GM12878 (cell line): ENCODE measurements around the gene ST7. TPM values are rescaled to one million over a fixed set of nuclear protein-coding genes. Genes with fewer than 3 reads are reported as not detected.

Experiments
- ATAC-seq: fragments of 200-7000 bp; cut with Tn5 transposase; 3 replicates; pipeline ENCODE4 v1.9.1; 2020; ENCODE audit warnings: mild to moderate bottlenecking, moderate library complexity
- BruUV-seq: library from RNA; stranded (reverse); fragments of 400-500 nt; replicated peaks from 2 replicates; lab custom pipeline; 2021; lab: Mats Ljungman, UMichigan
- CTCF ChIA-PET: fragments of 300-600 bp; sonication (Branson Sonifier 250); formaldehyde crosslinking; extraction: SDS; loops from one replicate; lab custom pipeline; 2021; ENCODE audit warnings: inconsistent platforms; lab: Yijun Ruan, JAX
- POLR2A ChIA-PET: fragments of 350-600 bp; formaldehyde crosslinking; extraction: SDS; loops from one replicate; lab custom pipeline; 2021; ENCODE audit warnings: inconsistent platforms; lab: Charles Lee
- RAD21 ChIA-PET: fragments of 300-600 bp; sonication (Branson Sonifier 250); formaldehyde crosslinking; loops from one replicate; lab custom pipeline; 2023; ENCODE audit warnings: antibody characterized with exemption; ENCODE audit not compliant: unreplicated experiment; lab: Charles Lee
- SMC1A ChIA-PET: fragments of 300-600 bp; sonication (Branson Sonifier 250); formaldehyde crosslinking; loops from one replicate; lab custom pipeline; 2023; ENCODE audit not compliant: unreplicated experiment, uncharacterized antibody; lab: Charles Lee
- DNase-seq: peaks from one replicate; pipeline ENCODE4 v3.0.0-alpha.2; 2011; ENCODE audit warnings: low read depth, low spot score
- FAIRE-seq: peaks from 3 replicates; lab custom pipeline; 2011; peaks lifted over from hg19 to GRCh38; lab: Jason Lieb, UNC
- H2AFZ ChIP-seq: 2 replicates; pipeline ENCODE4 v1.6.0; 2011; ENCODE audit warnings: low read depth, low read length, control low read depth; ENCODE audit not compliant: control insufficient read depth
- H3K27ac ChIP-seq: 2 replicates; pipeline ENCODE4 v1.5.1; 2011; ENCODE audit warnings: control low read depth; ENCODE audit not compliant: control insufficient read depth, insufficient read depth
- H3K27me3 ChIP-seq, 2 experiments: replicated peaks in 1 of 2; 2 replicates each; pipeline versions ENCODE4 v1.6.0 to v1.6.1; 2011; ENCODE audit warnings: low read length in 1 of 2; ENCODE audit not compliant: control insufficient read depth in 2 of 2, insufficient read depth in 2 of 2
- H3K36me3 ChIP-seq, 2 experiments: 2 replicates each; pipeline ENCODE4 v1.5.1; 2011; ENCODE audit warnings: low read length in 1 of 2; ENCODE audit not compliant: control insufficient read depth in 2 of 2, insufficient read depth in 2 of 2
- H3K4me1 ChIP-seq: 2 replicates; pipeline ENCODE4 v1.6.1; 2011; ENCODE audit warnings: mild to moderate bottlenecking, low read length, moderate library complexity, mixed read lengths; ENCODE audit not compliant: control insufficient read depth, insufficient read depth
- H3K4me2 ChIP-seq: 2 replicates; pipeline ENCODE4 v1.6.0; 2011; ENCODE audit warnings: control low read depth; ENCODE audit not compliant: control insufficient read depth, insufficient read depth
- H3K4me3 ChIP-seq: fragments of 200-600 bp; sonication (generic); 2 replicates; pipeline ENCODE4 v1.5.1; 2016
- H3K79me2 ChIP-seq: 2 replicates; pipeline ENCODE4 v1.6.0; 2011; ENCODE audit warnings: low read length; ENCODE audit not compliant: control insufficient read depth, insufficient read depth
- H3K9ac ChIP-seq: 2 replicates; pipeline ENCODE4 v1.8.0; 2011; ENCODE audit warnings: low read length, control low read depth, mixed read lengths; ENCODE audit not compliant: control insufficient read depth, insufficient read depth
- H3K9me3 ChIP-seq: replicated peaks from 3 replicates; pipeline ENCODE4 v1.5.1; 2011; ENCODE audit warnings: mild to moderate bottlenecking, low read length; ENCODE audit not compliant: control insufficient read depth, insufficient read depth
- H4K20me1 ChIP-seq: 2 replicates; pipeline ENCODE4 v1.6.0; 2011; ENCODE audit not compliant: control insufficient read depth, insufficient read depth
- BHLHE40 ChIP-seq, 2 experiments: fragments of 450-650 bp in 1 of 2; IDR thresholded peaks; 2 replicates each; pipeline ENCODE4 v1.6.1; 2011 to 2017; ENCODE audit warnings: low read depth in 2 of 2, borderline replicate concordance in 1 of 2, improper control_type of control experiment in 1 of 2, low read length in 1 of 2, mild to moderate bottlenecking in 1 of 2
- ESRRA ChIP-seq: IDR thresholded peaks from 2 replicates; pipeline ENCODE4 v1.6.1; 2012; ENCODE audit warnings: mild to moderate bottlenecking, low read length, improper control_type of control experiment
- HCFC1 ChIP-seq: fragments of 150-350 bp; IDR thresholded peaks from 2 replicates; pipeline ENCODE4 v1.6.1; 2014; ENCODE audit warnings: low read length
- HDGF ChIP-seq: fragments of 450-650 bp; IDR thresholded peaks from 2 replicates; pipeline ENCODE4 v1.6.1; 2016; ENCODE audit warnings: antibody characterized with exemption
- IKZF1 ChIP-seq: fragments of 450-650 bp; conservative IDR thresholded peaks from 2 replicates; pipeline ENCODE4 v1.6.1; 2017; ENCODE audit warnings: antibody characterized with exemption, mild to moderate bottlenecking
- KDM1A ChIP-seq: fragments of 200-600 bp; sonication (generic); IDR thresholded peaks from 2 replicates; pipeline ENCODE4 v1.6.1; 2016; ENCODE audit warnings: borderline replicate concordance
- PAX5 ChIP-seq: IDR thresholded peaks from 2 replicates; pipeline ENCODE4 v1.6.1; 2011; ENCODE audit warnings: low read depth, low read length, borderline replicate concordance
- POU2F2 ChIP-seq: IDR thresholded peaks from 3 replicates; pipeline ENCODE4 v1.6.1; 2011; ENCODE audit warnings: low read depth, mild to moderate bottlenecking, low read length, borderline replicate concordance
- RUNX3 ChIP-seq: IDR thresholded peaks from 2 replicates; pipeline ENCODE4 v1.6.1; 2012; ENCODE audit warnings: low read length, inconsistent platforms
- SUZ12 ChIP-seq: fragments of 200-600 bp; sonication (generic); IDR thresholded peaks from one replicate; pipeline ENCODE4 v1.6.1; 2018; ENCODE audit warnings: antibody characterized with exemption, mild to moderate bottlenecking; ENCODE audit not compliant: unreplicated experiment
- TCF3 ChIP-seq: IDR thresholded peaks from 2 replicates; pipeline ENCODE4 v1.6.1; 2012; ENCODE audit warnings: low read depth, mild to moderate bottlenecking, low read length, borderline replicate concordance; ENCODE audit not compliant: insufficient read depth
- ZZZ3 ChIP-seq: IDR thresholded peaks from 2 replicates; pipeline ENCODE4 v1.6.1; 2011; ENCODE audit warnings: low read depth; ENCODE audit not compliant: control insufficient read depth, insufficient read length
- WGBS: methylation state at CpG from one replicate; pipeline ENCODE4 v1.1.6; 2016; ENCODE audit warnings: low lambda C conversion rate; ENCODE audit not compliant: insufficient replicate concordance, insufficient coverage; ENCODE audit errors: missing lambda C conversion rate; 5-methylcytosine and 5-hydroxymethylcytosine counted together
- in situ Hi-C: fragments of 300-500 bp; cut with MboI; formaldehyde crosslinking; loops from 9 replicates; pipeline ENCODE4 v1.14.3; 2018; ENCODE audit warnings: mixed read lengths
- intact Hi-C: fragments of 100-400 bp; cut with micrococcal nuclease; formaldehyde crosslinking; loops from one replicate; pipeline ENCODE4 v1.14.2; 2022; ENCODE audit not compliant: unreplicated experiment
- polyA plus RNA-seq, 11 experiments: library from polyadenylated mRNA; depleted of rRNA in 4 of 11; unstranded in 6 of 11; stranded (reverse) in 5 of 11; fragments of >200 nt; fragmentation: Nextera tagmentation in 4 of 11; fragmentation: Illumina TruSeq in 1 of 11; extraction: Ambion mirVana in 4 of 11; extraction: Trizol in 1 of 11; gene quantifications; 1 replicate in 1 of 11; 2 replicates in 10 of 11; pipeline versions ENCODE4 v1.2.1 to v1.2.3, GENCODE V29; 2011 to 2016; ENCODE audit warnings: inconsistent platforms in 2 of 11, missing spikeins in 2 of 11, low read depth in 1 of 11
- total RNA-seq, 4 experiments: library from RNA; depleted of rRNA in 3 of 4; stranded (reverse); fragments of >200 nt in 3 of 4; fragmentation: Illumina TruSeq in 1 of 4; extraction: Trizol in 1 of 4; gene quantifications; 2 replicates each; pipeline versions ENCODE4 v1.2.1 to v1.2.3, GENCODE V29; 2013 to 2021
- TF ChIP-seq, protein P1 (sequence below): fragments of 450-650 bp; formaldehyde crosslinking; IDR thresholded peaks from 2 replicates; pipeline ENCODE4 v1.4.0; 2022; ENCODE audit warnings: mild to moderate bottlenecking, moderate library complexity
- TF ChIP-seq, protein P2 (sequence below): fragments of 450-650 bp; IDR thresholded peaks from 2 replicates; pipeline ENCODE4 v1.6.1; 2017; ENCODE audit warnings: mild to moderate bottlenecking
- TF ChIP-seq, protein P3 (sequence below): IDR thresholded peaks from 2 replicates; pipeline ENCODE4 v1.6.1; 2011; ENCODE audit warnings: mild to moderate bottlenecking, low read depth, low read length, moderate library complexity; ENCODE audit not compliant: insufficient replicate concordance
- TF ChIP-seq, protein P4 (sequence below), 3 experiments: IDR thresholded peaks in 2 of 3; conservative IDR thresholded peaks in 1 of 3; 2 replicates each; pipeline ENCODE4 v1.5.1; 2011; ENCODE audit warnings: low read depth in 3 of 3, low read length in 3 of 3, mild to moderate bottlenecking in 3 of 3, control low read depth in 2 of 3, moderate library complexity in 2 of 3, inconsistent platforms in 1 of 3, mixed read lengths in 1 of 3; ENCODE audit not compliant: control insufficient read depth in 2 of 3, insufficient read depth in 1 of 3; ENCODE audit errors: extremely low read depth in 1 of 3

ST7 gene
- total and polyA plus RNA-seq, 10 of the 15 experiments (the other 5 are each of a cell fraction or from before 2014, with no cell fraction given): 27.7 to 76.4 (median 53.6) TPM

DNA sequence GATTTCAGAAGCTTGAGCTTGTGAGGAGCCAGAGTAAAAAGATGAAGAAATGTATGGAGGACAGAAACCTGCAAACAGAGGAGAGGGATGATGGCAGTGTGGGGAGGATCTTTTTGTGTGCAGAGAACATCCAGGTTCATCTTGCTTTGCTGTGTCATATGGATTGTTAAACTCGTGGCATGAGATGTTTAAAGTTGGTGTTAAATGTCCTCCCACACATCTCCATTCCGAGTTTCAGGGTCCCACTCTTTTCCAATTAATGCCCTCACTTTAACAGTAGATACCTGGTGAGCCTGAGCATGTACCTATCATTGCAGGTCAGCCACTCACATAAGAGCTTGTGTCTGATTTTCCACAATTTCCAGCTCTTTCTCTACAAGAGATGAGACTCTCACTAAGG is 147.7 kb downstream of the ST7 start:
- no peaks in the 10 kb centered on the region for H3K27me3 ChIP-seq
- H3K4me3 ChIP-seq: no peak overlapping the region
- H3K9me3 ChIP-seq: no peaks in the 10 kb centered on the region
- peaks cover 5% of the 10 kb centered on the region for H3K79me2 ChIP-seq
- FAIRE-seq (no peak), ATAC-seq (no peak), DNase-seq (no peak)
- no peaks in the 10 kb centered on the region for H3K4me1 ChIP-seq
- H3K36me3 ChIP-seq: no peaks in the 10 kb centered on the region; a peak in 1 of 4 replicates
- H3K9ac ChIP-seq: no peak overlapping the region
- BruUV-seq: no TSS peak
- ChIA-PET CTCF (interaction anchor here (1.0 to 2.0 kb wide), 3 partner anchors 13 to 116 kb away, joined by 3 to 7 read pairs (median 3); no protein-coding TSS in a partner anchor), SMC1A (interaction anchor here (0.7 to 2.5 kb wide), 6 partner anchors 8 to 66 kb away, joined by 3 to 7 read pairs (median 4); no protein-coding TSS in a partner anchor), POLR2A (interaction anchor here (0.5 to 1.1 kb wide), 3 partner anchors 15 to 105 kb away, joined by 3 to 5 read pairs (median 3); no protein-coding TSS in a partner anchor), RAD21 (no interaction called here)
- no peak overlapping the region for H3K4me2 ChIP-seq
- H3K27ac ChIP-seq: no peak overlapping the region
- H4K20me1 ChIP-seq: no peaks in the 10 kb centered on the region
- H2AFZ ChIP-seq: no peak overlapping the region
- no peak for TF ChIP-seq HDGF
- no peak for TF ChIP-seq SUZ12
- TF ChIP-seq KDM1A: no peak
- no peak for TF ChIP-seq HCFC1
- TF ChIP-seq, protein P1, sequence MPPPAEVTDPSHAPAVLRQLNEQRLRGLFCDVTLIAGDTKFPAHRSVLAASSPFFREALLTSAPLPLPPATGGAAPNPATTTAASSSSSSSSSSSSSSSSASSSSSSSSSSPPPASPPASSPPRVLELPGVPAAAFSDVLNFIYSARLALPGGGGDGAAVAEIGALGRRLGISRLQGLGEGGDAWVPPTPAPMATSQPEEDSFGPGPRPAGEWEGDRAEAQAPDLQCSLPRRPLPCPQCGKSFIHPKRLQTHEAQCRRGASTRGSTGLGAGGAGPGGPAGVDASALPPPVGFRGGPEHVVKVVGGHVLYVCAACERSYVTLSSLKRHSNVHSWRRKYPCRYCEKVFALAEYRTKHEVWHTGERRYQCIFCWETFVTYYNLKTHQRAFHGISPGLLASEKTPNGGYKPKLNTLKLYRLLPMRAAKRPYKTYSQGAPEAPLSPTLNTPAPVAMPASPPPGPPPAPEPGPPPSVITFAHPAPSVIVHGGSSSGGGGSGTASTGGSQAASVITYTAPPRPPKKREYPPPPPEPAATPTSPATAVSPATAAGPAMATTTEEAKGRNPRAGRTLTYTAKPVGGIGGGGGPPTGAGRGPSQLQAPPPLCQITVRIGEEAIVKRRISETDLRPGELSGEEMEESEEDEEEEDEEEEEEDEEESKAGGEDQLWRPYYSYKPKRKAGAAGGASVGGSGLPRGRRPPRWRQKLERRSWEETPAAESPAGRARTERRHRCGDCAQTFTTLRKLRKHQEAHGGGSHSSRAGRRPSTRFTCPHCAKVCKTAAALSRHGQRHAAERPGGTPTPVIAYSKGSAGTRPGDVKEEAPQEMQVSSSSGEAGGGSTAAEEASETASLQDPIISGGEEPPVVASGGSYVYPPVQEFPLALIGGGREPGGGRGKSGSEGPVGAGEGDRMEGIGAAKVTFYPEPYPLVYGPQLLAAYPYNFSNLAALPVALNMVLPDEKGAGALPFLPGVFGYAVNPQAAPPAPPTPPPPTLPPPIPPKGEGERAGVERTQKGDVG (CRISPR knock-in tag): no peak
- TF ChIP-seq BHLHE40 (IDR thresholded peaks at IDR 0.05; ENCODE audit: borderline replicate concordance in 1 of 2, low read depth in 2 of 2, low read length in 1 of 2): no peak
- TF ChIP-seq ZZZ3: no peak
- no peak for TF ChIP-seq RUNX3
- TF ChIP-seq, protein P2, sequence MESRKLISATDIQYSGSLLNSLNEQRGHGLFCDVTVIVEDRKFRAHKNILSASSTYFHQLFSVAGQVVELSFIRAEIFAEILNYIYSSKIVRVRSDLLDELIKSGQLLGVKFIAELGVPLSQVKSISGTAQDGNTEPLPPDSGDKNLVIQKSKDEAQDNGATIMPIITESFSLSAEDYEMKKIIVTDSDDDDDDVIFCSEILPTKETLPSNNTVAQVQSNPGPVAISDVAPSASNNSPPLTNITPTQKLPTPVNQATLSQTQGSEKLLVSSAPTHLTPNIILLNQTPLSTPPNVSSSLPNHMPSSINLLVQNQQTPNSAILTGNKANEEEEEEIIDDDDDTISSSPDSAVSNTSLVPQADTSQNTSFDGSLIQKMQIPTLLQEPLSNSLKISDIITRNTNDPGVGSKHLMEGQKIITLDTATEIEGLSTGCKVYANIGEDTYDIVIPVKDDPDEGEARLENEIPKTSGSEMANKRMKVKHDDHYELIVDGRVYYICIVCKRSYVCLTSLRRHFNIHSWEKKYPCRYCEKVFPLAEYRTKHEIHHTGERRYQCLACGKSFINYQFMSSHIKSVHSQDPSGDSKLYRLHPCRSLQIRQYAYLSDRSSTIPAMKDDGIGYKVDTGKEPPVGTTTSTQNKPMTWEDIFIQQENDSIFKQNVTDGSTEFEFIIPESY: no peak
- TF ChIP-seq, protein P3, sequence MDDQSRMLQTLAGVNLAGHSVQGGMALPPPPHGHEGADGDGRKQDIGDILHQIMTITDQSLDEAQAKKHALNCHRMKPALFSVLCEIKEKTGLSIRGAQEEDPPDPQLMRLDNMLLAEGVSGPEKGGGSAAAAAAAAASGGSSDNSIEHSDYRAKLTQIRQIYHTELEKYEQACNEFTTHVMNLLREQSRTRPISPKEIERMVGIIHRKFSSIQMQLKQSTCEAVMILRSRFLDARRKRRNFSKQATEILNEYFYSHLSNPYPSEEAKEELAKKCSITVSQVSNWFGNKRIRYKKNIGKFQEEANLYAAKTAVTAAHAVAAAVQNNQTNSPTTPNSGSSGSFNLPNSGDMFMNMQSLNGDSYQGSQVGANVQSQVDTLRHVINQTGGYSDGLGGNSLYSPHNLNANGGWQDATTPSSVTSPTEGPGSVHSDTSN: no peak
- no peak for TF ChIP-seq ESRRA
- no peak for TF ChIP-seq POU2F2
- TF ChIP-seq IKZF1: no peak
- no peak for TF ChIP-seq PAX5
- TF ChIP-seq TCF3: no peak
- TF ChIP-seq, protein P4, sequence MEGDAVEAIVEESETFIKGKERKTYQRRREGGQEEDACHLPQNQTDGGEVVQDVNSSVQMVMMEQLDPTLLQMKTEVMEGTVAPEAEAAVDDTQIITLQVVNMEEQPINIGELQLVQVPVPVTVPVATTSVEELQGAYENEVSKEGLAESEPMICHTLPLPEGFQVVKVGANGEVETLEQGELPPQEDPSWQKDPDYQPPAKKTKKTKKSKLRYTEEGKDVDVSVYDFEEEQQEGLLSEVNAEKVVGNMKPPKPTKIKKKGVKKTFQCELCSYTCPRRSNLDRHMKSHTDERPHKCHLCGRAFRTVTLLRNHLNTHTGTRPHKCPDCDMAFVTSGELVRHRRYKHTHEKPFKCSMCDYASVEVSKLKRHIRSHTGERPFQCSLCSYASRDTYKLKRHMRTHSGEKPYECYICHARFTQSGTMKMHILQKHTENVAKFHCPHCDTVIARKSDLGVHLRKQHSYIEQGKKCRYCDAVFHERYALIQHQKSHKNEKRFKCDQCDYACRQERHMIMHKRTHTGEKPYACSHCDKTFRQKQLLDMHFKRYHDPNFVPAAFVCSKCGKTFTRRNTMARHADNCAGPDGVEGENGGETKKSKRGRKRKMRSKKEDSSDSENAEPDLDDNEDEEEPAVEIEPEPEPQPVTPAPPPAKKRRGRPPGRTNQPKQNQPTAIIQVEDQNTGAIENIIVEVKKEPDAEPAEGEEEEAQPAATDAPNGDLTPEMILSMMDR (IDR thresholded peaks at IDR 0.05 in 2 of 3, conservative IDR thresholded peaks at IDR 0.05 in 1 of 3; ENCODE audit: control insufficient read depth in 2 of 3, extremely low read depth in 1 of 3, insufficient read depth in 1 of 3, low read depth in 3 of 3, low read length in 3 of 3): no peak
- in situ Hi-C loops: no loop called here
- intact Hi-C loops: no loop called here
- 100% methylated on average over 2 of the region's 2 CpGs for WGBS
